ENCODE measurements around the gene GOLGA6A.
"Not testable (repeated sequence)": the region's sequence is repeated elsewhere in the genome, so short reads cannot be mapped to it uniquely, and the experiment has no call there.

The GOLGA6A gene

DNA sequence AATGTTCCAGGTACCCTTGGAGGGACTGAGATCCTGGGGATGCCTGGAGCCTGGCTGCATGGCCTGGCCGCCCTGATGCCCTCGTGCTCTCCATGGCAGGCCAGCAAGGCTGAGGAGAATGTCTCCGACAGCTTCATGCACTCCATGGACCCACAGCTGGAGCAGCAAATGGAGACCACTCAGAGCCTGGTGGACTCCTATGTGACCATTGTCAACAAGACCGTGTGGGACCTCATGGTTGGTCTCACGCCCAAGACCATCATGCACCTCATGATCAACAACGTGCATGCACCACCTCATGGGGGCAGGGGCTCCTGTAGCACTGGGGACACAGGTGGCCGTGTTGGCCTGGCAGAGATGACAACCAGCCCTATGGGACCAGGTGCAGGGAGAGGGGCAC lies 19.7 kb downstream of the GOLGA6A start:
- no peak for DNase-seq
- no peak for TF ChIP-seq POLR2A (IDR thresholded peaks at IDR 0.05; ENCODE audit: low read length)
- TF ChIP-seq GATA1 (IDR thresholded peaks at IDR 0.05; ENCODE audit: low read depth, low read length) = no peak

DNA sequence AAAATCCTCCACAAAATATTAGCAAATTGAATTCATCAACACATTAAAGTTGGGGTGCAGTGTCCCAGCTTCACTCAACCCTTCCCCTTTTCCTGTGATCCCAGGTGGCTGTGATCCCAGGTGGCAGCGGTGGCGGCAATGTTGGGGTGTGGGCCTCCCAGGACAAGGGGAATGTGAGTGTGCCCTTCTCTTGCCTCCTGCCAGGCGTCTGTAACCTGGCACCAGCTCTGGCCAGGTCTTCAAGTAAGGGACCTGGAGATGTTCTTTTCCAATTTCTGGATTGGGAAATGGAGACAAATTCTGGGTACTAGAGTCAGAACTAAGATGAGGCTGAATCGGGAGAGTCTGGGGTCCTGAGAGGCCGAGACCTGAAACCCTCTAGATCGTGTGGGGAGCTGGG lies 20.1 kb downstream of the GOLGA6A start:
- TF ChIP-seq POLR2A (IDR thresholded peaks at IDR 0.05; ENCODE audit: low read length) (no peak), GATA1 (IDR thresholded peaks at IDR 0.05; ENCODE audit: low read depth, low read length) (no peak)
- no peak for DNase-seq

DNA sequence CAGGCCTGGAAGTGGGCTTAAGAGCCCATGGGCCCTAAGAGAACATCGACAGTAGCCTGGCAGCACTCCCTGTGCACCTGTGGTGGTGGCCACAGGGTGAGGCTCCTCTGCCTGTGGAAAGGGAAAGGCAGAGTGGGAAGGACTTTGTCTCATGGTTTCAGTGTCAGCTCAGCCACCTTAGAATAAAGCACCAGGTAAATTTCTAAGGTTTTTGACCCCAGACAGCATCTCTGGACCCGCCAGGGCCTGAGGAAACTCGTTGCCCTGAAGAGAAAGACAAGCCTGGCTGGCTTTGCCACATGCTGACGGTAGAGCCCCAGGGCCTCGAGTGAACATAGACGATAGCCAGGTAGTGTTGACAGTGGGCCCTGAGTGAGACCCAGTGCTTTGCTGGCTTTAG lies 22.1 kb downstream of the GOLGA6A start:
- DNase-seq = no peak
- TF ChIP-seq POLR2A (IDR thresholded peaks at IDR 0.05; ENCODE audit: low read length) (no peak), GATA1 (IDR thresholded peaks at IDR 0.05; ENCODE audit: low read depth, low read length) (no peak)

DNA sequence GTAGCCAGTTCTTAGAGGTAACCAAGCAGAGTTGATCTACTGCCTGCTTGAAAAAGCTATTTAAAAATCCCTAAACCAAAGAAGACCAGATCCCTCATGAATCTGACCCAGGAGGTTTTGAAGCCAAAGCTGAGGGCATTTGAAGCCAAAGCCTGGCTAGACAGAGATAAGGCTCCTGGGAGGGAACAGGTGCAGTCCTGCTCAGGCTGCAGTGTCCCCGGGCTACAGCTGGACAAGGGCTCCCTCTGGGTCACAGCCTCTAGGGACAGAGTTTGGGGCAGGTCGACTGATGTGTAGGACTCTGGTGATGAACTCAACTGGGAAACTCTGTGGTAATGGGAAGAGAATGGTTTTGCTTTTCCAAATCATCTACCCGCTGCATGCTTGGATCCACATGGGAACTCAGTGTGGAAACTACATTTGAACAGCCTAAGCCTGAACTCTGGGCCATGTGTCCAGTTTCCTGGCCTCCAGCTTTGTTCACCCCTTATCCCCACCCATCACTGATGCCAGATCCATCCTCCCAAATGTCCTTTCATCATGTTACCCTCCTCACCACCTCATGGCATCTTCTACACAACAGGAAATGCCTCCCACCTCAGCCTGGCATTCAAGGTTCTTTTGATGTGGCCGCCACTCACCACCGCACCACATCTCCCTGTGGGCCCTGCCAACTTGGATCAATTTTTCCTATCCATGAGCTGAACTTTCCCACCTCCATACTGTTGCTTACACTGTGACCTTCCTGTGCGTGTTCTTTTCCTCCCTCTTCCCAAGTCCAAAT lies 23.1 kb downstream of the GOLGA6A start:
- DNase-seq = not testable (repeated sequence)

DNA sequence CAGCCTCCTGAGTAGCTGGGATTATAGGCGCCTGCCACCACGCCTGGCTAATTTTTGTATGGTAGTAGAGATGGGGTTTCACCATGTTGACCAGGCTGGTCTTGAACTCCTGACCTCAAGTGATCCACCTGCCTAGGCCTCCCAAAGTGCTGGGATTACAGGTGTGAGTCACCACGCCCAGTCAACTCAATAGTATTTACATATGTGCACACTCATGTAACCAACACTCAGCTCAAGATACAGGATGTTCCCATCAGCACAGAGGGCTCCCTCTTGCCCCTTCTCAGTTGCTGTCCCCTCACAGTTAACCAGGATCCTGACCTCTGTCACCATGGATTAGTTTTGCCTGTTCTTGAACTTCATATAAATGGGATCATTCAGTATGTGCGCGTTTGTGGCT lies 26.0 kb downstream of the GOLGA6A start:
- DNase-seq = not testable (repeated sequence)

DNA sequence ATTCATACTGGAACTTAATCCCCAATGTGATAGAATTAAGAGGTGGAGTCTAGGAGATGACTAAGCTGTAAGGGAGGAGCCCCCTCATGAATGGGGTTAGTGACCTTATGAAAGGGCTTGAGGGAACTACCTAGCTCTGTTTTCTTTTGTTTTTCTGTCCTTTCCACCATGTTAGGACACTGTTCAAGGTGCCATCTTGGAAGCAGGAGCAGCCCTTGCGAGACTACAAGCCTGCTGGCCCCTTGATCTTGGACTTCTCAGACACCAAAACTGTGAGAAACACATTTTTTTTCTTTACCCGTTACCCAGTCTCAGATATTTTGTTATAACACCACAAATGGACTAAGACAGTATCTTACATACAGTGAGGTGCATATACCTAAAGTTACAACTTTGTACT lies 26.5 kb downstream of the GOLGA6A start:
- no peak for TF ChIP-seq POLR2A (IDR thresholded peaks at IDR 0.05; ENCODE audit: low read length)
- no peak for TF ChIP-seq GATA1 (IDR thresholded peaks at IDR 0.05; ENCODE audit: low read depth, low read length)
- DNase-seq = no peak

DNA sequence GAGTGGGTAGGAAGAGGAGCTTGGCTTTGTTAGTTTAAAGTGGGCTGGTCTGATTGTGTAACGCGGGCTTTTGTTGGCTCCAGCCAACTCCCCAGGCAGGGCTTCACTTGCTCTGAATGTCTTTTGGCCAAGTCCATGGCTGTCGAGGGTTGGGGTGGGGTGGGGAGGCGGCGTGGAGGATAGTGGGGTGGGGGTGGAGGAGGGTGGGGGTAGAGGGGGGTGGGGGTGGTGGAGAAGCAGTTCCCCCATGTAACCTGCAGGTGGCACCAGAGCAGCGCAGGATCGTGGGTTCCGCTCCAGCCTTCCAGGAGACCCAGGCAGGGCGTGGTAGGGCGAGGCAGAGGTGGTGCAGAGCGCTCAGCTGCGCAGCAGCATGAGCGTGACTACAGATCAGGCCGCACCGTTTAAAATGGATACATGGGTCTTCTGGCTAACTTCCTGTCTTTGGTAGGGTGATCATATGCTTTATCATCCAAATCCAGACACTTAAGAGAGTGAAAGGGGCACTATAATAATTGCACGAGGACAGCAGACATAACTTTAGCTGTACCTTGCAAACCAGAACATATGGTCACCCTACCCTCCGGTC lies 28.3 kb downstream of the GOLGA6A start:
- peak; percentile 75 to 84 for DNase-seq
- TF ChIP-seq GATA1 (IDR thresholded peaks at IDR 0.05; ENCODE audit: low read depth, low read length) (no peak), POLR2A (IDR thresholded peaks at IDR 0.05; ENCODE audit: low read length) (no peak)

DNA sequence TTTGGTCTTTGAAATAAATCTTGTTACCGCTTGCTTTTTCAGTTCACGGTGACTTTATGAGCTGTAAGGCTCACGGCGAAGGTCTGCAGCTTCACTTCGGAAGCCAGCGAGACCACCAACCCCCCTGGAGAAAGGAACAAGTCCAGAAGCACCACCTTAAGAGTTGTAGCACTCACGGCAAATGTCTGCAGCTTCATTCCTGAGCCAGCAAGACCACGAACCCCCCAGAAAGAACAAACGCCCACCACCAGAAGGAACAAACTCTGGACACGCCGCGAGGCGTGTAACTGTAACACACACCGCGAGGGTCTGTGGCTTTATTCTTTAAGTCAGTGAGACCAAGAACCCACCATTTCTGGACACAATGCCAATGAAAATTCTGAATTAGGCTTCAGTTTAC lies 28.8 kb downstream of the GOLGA6A start:
- no peak for TF ChIP-seq POLR2A (IDR thresholded peaks at IDR 0.05; ENCODE audit: low read length)
- no peak for DNase-seq

DNA sequence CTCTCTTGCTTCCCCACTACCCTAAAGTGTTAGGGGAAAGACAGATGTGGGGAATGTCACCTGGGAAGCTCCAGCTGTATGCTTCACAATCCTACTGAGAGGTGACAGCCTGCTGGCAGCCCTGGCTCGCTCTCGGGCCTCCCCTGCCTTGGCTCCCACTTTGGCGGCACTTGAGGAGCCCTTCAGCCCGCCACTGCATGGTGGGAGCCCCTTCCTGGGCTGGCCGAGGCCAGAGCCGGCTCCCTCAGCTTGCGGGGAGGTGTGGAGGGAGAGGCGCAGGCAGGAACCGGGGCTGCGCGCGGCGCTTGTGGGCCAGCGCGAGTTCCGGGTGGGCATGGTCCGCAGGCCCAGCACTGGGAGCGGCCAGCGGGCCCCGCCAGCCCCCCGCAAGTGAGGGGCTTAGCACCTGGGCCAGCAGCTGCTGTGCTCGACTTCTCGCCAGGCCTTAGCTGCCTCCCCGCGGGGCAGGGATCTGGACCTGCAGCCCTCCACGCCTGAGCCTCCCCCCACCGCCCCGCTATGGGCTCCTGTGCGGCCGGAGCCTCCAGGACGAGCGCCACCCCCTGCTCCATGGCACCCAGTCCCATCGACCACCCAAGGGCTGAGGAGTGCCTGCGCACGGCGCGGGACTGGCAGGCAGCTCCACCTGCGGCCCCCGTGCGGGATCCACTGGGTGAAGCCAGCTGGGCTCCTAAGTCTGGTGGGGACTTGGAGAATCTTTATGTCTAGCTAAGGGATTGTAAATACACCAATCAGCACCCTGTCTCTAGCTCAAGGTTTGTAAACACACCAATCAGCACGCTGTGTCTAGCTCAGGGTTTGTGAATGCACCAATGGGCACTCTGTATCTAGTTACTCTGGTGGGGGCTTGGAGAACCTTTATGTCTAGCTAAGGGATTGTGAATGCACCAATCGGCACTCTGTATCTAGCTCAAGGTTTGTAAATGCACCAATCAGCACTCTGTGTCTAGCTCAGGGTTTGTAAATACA lies 29.8 kb downstream of the GOLGA6A start:
- DNase-seq = not testable (repeated sequence)

DNA sequence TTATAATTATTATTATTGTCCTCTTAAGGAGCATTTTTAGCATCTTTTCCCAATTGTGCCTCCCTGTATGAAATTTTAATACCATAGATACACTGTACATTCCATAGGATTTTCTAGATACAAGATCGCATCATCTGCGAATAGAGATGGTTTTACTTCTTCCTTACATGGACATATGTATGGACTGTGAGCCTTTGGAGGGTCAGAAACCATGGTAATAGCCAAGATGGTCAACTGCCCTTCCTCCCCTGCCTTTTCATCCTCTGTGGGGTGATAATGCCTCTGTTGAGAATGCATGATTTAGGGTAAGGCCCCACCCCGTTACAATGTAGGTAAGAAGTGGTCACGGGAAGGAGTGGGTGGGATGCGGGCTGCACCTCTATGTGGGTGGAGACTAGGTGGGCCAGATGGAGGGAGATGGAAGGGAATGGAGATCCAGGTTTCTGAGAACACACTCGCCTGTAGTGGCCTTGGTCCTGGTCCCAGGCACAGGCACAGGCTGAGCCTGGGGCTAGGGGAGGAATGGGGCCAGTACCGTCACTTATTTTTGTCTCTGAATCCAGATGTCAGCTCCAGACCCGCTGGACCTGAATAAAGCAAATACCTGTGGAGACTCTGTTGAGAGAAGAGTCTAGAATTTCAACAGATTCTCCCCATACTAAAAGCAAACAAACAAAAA lies 31.7 kb downstream of the GOLGA6A start:
- no peak for DNase-seq
- TF ChIP-seq GATA1 (IDR thresholded peaks at IDR 0.05; ENCODE audit: low read depth, low read length) (no peak), POLR2A (IDR thresholded peaks at IDR 0.05; ENCODE audit: low read length) (no peak)

DNA sequence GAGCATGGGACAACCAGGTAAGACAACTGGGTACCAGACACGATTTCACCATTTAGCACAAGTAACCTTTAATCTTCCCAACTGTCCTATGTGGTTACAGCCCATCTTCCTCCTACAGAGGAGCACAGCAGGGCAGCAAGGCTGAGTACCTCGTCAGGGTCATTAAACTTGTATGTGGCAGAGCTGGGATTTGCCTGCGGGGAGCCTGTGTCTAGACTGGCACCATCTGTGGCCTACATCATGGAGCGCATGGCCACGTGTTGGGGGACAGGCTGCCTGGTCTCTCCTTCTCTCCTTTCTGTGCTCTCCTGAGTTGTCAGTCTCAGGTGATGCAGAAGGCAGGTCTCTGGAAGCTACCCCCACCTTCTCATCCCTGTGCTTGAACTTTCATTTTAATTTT lies 32.2 kb downstream of the GOLGA6A start:
- DNase-seq = no peak
- no peak for TF ChIP-seq POLR2A (IDR thresholded peaks at IDR 0.05; ENCODE audit: low read length)
- no peak for TF ChIP-seq GATA1 (IDR thresholded peaks at IDR 0.05; ENCODE audit: low read depth, low read length)

DNA sequence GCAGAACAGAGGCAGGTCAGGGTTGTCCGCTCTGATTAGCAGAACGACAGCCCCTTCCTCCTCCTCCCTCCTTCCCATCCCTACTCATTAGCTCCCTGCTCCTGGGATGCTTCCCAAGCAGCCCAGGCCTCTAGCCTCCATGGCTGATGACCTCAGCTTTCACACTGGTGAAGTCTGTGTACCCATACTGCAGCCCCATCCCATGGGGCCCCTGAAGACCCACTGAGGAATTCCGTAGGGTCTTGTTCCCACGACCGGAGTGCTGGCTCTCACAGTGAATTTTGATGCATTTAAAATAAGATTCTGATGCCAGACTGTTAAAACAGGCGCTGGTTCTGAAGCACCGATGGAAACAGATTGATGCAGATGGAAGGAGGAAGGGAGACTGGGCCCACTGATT lies 36.1 kb downstream of the GOLGA6A start:
- no peak for TF ChIP-seq POLR2A (IDR thresholded peaks at IDR 0.05; ENCODE audit: low read length)
- no peak for TF ChIP-seq GATA1 (IDR thresholded peaks at IDR 0.05; ENCODE audit: low read depth, low read length)
- no peak for DNase-seq

DNA sequence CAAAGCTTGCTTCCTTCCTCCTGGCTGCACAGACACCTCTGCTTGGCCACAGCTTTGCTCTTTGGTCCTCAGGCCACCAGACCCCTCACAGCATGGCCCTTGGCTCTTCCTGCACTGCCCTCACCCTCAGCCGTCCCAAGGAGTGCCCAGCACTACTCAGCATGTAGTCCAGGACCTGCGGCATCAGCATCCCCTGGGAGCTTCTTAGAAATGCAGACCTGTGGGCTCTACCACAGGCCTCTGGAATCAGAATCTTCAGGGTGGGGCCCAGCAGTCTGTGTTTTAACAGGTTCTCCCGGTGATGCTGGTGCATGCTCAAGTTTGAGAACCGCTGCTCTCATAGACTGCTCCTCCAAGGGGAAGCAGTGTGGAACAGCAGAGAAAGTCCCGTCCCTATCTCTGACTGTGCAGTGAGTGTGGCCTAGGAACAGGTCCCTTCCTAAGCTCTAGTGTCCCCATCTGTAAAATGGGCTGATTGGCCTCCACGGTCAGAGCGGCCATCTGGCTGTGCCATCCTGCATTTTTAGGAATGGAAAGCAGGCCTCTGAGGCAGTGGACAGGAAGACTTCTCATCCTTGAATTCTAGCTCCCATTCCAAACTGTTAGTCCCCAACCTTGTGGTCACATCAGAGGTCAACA lies 36.6 kb downstream of the GOLGA6A start:
- DNase-seq = no peak
- no peak for TF ChIP-seq POLR2A (IDR thresholded peaks at IDR 0.05; ENCODE audit: low read length)
- TF ChIP-seq GATA1 (IDR thresholded peaks at IDR 0.05; ENCODE audit: low read depth, low read length) = no peak

DNA sequence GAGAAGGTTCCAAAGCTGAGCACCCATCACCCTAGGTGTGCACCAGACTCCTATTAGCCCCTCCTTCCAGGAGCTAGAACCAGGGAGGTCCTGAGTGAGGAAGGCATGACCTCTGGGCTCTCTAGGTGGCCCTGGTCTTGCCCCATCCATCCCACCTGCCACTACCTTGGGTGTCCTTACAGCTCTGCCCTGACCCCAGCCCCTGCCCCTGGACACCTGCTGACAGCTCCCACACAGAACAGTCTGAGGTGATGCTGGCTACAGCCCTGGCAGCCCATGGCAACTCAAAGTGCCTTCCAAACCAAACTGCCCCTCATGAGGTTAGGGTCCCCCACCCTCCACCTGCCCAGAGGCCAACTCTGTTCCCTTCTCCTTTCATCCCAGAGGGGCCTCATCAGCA lies 37.2 kb downstream of the GOLGA6A start:
- no peak for TF ChIP-seq GATA1 (IDR thresholded peaks at IDR 0.05; ENCODE audit: low read depth, low read length)
- DNase-seq = no peak

Data from erythroblast (primary cell).